Measurements from ENCODE around the gene STARD8. TPM values are rescaled to one million over a fixed set of nuclear protein-coding genes. Genes with fewer than 3 reads are reported as not detected.

STARD8 gene
- total RNA-seq, 1 experiment from 2014 or later, result 0.91 TPM

DNA sequence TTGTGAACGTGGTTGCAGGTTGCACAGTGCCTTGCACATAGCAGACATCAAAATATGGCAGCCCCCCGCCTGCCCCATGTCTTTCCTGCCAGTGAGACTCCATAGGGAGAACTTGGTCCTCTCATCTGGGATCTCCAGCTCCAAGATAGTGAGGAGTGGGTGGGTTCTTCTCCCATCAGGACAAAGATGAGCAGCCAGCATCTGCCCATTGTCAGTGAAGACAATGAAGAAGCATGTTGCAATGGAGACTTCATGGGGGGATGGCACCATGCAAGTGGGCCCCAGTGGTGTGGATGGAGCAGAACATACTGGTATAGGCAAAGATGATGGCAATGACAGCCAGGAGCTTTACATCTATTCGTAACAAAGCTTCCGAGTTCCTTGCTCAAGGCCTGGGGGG, 80.2 kb downstream of the STARD8 start:
- no peak overlapping the region for H2AFZ ChIP-seq (ENCODE audit: low read length)
- TF ChIP-seq EZH2 (IDR thresholded peaks at IDR 0.05; ENCODE audit: low read length, unreplicated experiment) (no peak), EZH2phosphoT487 (IDR thresholded peaks at IDR 0.05; ENCODE audit: borderline replicate concordance, low read length) (no peak)
- TF ChIP-seq, protein P1, sequence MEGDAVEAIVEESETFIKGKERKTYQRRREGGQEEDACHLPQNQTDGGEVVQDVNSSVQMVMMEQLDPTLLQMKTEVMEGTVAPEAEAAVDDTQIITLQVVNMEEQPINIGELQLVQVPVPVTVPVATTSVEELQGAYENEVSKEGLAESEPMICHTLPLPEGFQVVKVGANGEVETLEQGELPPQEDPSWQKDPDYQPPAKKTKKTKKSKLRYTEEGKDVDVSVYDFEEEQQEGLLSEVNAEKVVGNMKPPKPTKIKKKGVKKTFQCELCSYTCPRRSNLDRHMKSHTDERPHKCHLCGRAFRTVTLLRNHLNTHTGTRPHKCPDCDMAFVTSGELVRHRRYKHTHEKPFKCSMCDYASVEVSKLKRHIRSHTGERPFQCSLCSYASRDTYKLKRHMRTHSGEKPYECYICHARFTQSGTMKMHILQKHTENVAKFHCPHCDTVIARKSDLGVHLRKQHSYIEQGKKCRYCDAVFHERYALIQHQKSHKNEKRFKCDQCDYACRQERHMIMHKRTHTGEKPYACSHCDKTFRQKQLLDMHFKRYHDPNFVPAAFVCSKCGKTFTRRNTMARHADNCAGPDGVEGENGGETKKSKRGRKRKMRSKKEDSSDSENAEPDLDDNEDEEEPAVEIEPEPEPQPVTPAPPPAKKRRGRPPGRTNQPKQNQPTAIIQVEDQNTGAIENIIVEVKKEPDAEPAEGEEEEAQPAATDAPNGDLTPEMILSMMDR (conservative IDR thresholded peaks at IDR 0.05; ENCODE audit: low read depth, low read length), result no peak
- no peak for DNase-seq
- no peaks in the 10 kb centered on the region for H3K4me1 ChIP-seq (ENCODE audit: insufficient read depth, low read length)
- H3K79me2 ChIP-seq (ENCODE audit: low read length), result no peaks in the 10 kb centered on the region
- H3K4me3 ChIP-seq (ENCODE audit: low read length), result no peak overlapping the region
- no peaks in the 10 kb centered on the region for H3F3A ChIP-seq (ENCODE audit: low read length, unreplicated experiment)
- no peaks in the 10 kb centered on the region for H4K20me1 ChIP-seq (ENCODE audit: low read length)
- POLR2A ChIA-PET (ENCODE audit: unreplicated experiment), result no interaction called here
- H3K4me2 ChIP-seq (ENCODE audit: low read length), result no peak overlapping the region
- H3K27ac ChIP-seq (ENCODE audit: low read length), result no peak overlapping the region
- H3K36me3 ChIP-seq (ENCODE audit: low read depth, low read length), result no peaks in the 10 kb centered on the region
- no peaks in the 10 kb centered on the region for H3K27me3 ChIP-seq (ENCODE audit: low read length)
- no peak for ATAC-seq
- BruUV-seq (replicated peaks), result no TSS peak
- CTCF ChIA-PET, result no interaction called here
- H3K9ac ChIP-seq (ENCODE audit: low read length), result no peak overlapping the region
- intact Hi-C loops (cut with micrococcal nuclease), result no loop called here
- no peaks in the 10 kb centered on the region for H3K9me3 ChIP-seq (ENCODE audit: low read length)
- no peaks in the 10 kb centered on the region for H3K9me2 ChIP-seq (replicated peaks; ENCODE audit: low read length)

DNA sequence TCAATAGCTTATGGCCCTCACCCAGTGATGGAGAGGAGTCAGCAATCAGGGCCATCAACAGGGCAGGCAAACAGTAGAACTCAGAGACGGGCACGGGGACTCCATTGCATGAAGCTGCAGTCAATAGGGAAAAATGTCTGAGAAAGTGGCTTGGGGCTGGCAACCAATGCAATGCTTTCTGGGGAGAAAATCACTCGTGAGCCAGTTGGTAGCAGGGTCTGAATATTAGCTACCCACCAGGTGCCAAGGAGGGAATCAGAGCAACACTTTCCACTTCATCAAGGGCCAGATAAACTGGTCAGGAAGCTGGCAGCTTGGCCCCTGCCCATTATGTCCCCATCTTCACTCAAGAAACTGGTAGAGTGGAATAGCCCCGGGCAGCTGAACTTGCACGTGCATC, 80.7 kb downstream of the STARD8 start:
- no peak for ATAC-seq
- H3K9me3 ChIP-seq (ENCODE audit: low read length), result no peaks in the 10 kb centered on the region
- TF ChIP-seq, protein P1 (conservative IDR thresholded peaks at IDR 0.05; ENCODE audit: low read depth, low read length), result no peak
- TF ChIP-seq EZH2 (IDR thresholded peaks at IDR 0.05; ENCODE audit: low read length, unreplicated experiment), result no peak
- H2AFZ ChIP-seq (ENCODE audit: low read length), result no peak overlapping the region
- no peaks in the 10 kb centered on the region for H3K79me2 ChIP-seq (ENCODE audit: low read length)
- H3K27me3 ChIP-seq (ENCODE audit: low read length), result no peaks in the 10 kb centered on the region
- no peak for DNase-seq
- no peak overlapping the region for H3K9ac ChIP-seq (ENCODE audit: low read length)
- H3K27ac ChIP-seq (ENCODE audit: low read length), result no peak overlapping the region
- no peak overlapping the region for H3K4me2 ChIP-seq (ENCODE audit: low read length)
- intact Hi-C loops (cut with micrococcal nuclease), result no loop called here
- H4K20me1 ChIP-seq (ENCODE audit: low read length), result no peaks in the 10 kb centered on the region
- H3K4me1 ChIP-seq (ENCODE audit: insufficient read depth, low read length), result no peaks in the 10 kb centered on the region
- no TSS peak for BruUV-seq (replicated peaks)
- no peaks in the 10 kb centered on the region for H3F3A ChIP-seq (ENCODE audit: low read length, unreplicated experiment)
- ChIA-PET POLR2A (ENCODE audit: unreplicated experiment) (no interaction called here), CTCF (no interaction called here)
- H3K4me3 ChIP-seq (ENCODE audit: low read length), result no peak overlapping the region
- no peaks in the 10 kb centered on the region for H3K9me2 ChIP-seq (replicated peaks; ENCODE audit: low read length)
- H3K36me3 ChIP-seq (ENCODE audit: low read depth, low read length), result no peaks in the 10 kb centered on the region

DNA sequence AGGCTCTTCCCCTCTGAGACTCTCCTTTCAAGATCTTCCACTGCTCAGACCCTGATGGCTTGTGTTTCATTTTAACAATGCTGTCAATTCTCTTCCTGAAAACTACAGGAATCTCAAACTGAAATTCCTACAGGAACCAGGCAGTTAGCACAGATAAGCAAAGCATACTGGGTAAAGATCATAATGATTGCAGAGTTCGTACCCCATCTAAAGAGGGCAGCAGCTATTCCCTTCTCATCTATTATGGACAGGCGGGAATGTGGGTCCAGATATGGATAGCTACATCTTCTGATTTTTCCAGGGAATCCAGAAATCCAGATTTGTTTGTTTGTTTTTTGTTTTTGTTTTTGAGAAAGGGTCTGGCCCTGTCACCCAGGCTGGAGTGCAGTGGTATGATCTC, 83.8 kb downstream of the STARD8 start:
- Histone ChIP-seq H3K36me3 (ENCODE audit: low read depth, low read length) (no peaks in the 10 kb centered on the region), H3K27me3 (ENCODE audit: low read length) (peaks cover 8% of the 10 kb centered on the region; the same call in 1 of the 2 replicates), H4K20me1 (ENCODE audit: low read length) (no peaks in the 10 kb centered on the region), H3F3A (ENCODE audit: low read length, unreplicated experiment) (no peaks in the 10 kb centered on the region), H3K9me3 (ENCODE audit: low read length) (no peaks in the 10 kb centered on the region), H3K9ac (ENCODE audit: low read length) (no peak overlapping the region), H3K4me1 (ENCODE audit: insufficient read depth, low read length) (no peaks in the 10 kb centered on the region), H3K79me2 (ENCODE audit: low read length) (no peaks in the 10 kb centered on the region), H3K27ac (ENCODE audit: low read length) (no peak overlapping the region), H3K4me2 (ENCODE audit: low read length) (no peak overlapping the region), H3K9me2 (replicated peaks; ENCODE audit: low read length) (no peaks in the 10 kb centered on the region), H3K4me3 (ENCODE audit: low read length) (no peak overlapping the region), H2AFZ (ENCODE audit: low read length) (no peak overlapping the region)
- POLR2A ChIA-PET (ENCODE audit: unreplicated experiment), result no interaction called here
- ATAC-seq, result no peak
- TF ChIP-seq EZH2phosphoT487 (IDR thresholded peaks at IDR 0.05; ENCODE audit: borderline replicate concordance, low read length), result no peak
- TF ChIP-seq, protein P1 (conservative IDR thresholded peaks at IDR 0.05; ENCODE audit: low read depth, low read length), result no peak
- TF ChIP-seq EZH2 (IDR thresholded peaks at IDR 0.05; ENCODE audit: low read length, unreplicated experiment), result no peak
- DNase-seq, result no peak
- no TSS peak for BruUV-seq (replicated peaks)
- CTCF ChIA-PET, result interaction anchor here (0.7 kb wide), 1 partner anchor 89 kb away, joined by 3 read pairs; no protein-coding TSS in a partner anchor
- intact Hi-C loops (cut with micrococcal nuclease), result no loop called here

All from PC-3 (cell line).